GM23248 (cell line): ENCODE measurements around the gene HS3ST1.

Experiments
- EZH2 ChIP-seq: fragments of 200-600 bp; sonication (generic); IDR thresholded peaks from 2 replicates; pipeline ENCODE4 v1.6.1; 2018; ENCODE audit warnings: antibody characterized with exemption, mild to moderate bottlenecking; ENCODE audit not compliant: insufficient read depth, poor library complexity, severe bottlenecking
- EZH2phosphoT487 ChIP-seq: fragments of 200-600 bp; sonication (generic); IDR thresholded peaks from 2 replicates; pipeline ENCODE4 v1.6.1; 2018; ENCODE audit warnings: antibody characterized with exemption, moderate library complexity, mild to moderate bottlenecking, low read depth; ENCODE audit not compliant: insufficient read depth

GRCh38 chr4:11354531-11354930 lies 74.2 kb downstream of the HS3ST1 start:
- TF ChIP-seq EZH2, result no peak
- no peak for TF ChIP-seq EZH2phosphoT487
